GM19240 (cell line): ENCODE data around the gene SYT1.

Experiments used
- DNase-seq: peaks from one replicate; pipeline ENCODE4 v3.0.0; 2011; ENCODE audit warnings: low spot score; ENCODE audit not compliant: insufficient read length

SYT1 gene

DNA sequence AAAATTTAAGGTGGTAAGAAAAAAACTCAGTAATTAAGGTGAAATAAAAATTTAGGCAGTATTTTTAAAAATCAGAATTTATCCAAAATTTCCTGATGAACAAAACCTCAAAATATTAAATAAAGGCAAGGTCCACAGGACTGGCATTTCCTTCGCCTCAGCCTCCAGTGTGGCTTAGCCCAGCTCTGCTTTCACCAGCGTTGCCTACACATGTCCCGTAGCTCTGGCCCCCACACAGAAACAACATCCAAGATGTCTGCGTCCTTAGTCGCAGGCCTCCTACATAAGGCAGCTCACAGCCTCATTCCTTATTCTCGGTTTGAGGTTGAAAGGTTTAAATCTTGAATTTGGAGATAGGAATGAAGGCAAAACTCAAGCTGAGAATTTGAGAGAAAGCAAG, 274.3 kb downstream of the SYT1 start:
- no peak for DNase-seq

DNA sequence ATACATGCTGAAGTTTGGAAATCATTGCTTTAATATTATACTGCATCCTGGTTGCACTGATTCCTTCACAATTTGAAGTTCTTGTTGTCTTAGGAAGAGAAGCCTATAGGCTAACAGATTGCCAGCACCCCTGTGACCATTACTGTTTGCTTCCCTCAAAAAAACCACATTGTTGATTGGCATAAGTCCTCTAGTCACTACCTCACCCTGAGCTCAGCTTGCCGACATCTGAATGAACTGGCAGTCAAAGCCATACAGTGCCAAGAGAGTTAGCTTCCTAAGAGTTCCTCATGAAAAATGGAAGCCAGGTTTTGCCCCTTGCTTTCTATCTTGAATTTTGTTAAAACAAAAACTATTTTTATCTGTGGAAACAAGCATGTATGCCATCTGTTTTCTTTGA, 276.1 kb downstream of the SYT1 start:
- DNase-seq, result no peak

DNA sequence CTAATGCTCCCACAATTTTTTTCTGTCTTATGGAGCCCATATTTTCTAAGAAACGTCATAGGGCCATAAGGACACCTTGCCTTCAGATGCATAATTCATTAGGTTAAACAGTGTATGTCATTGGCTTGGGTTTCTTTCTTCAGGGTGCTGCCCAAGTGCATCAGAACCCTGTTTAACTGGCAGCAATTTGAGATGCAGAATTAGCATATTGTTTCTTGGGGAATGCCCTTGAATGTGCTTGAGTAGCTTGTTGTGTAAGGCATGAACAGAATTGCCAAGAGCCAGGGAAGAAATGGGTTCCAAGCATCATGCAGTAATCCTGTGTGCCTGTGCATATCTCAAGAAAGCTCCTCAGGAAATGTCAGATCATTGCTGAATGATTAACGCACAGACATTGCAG, 277.2 kb downstream of the SYT1 start:
- no peak for DNase-seq

DNA sequence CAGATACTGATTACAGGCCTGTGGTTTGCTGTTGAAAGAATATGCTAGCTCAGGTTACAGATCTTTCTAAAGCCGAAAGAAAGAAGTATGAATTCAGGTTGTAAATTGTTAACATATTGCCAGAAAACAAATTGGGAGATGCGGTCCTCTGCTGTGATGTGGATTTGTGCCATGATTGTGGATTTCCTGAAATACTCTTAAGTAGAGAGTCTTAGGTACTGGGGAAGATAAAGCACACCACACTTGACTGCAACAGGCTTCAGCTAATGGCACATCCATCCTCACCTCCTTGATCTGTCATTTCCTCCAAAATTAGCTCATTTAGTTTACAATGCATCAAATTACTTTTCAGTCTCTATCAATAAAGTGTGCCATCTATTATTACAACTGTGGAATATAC, 279.2 kb downstream of the SYT1 start:
- DNase-seq, result no peak

DNA sequence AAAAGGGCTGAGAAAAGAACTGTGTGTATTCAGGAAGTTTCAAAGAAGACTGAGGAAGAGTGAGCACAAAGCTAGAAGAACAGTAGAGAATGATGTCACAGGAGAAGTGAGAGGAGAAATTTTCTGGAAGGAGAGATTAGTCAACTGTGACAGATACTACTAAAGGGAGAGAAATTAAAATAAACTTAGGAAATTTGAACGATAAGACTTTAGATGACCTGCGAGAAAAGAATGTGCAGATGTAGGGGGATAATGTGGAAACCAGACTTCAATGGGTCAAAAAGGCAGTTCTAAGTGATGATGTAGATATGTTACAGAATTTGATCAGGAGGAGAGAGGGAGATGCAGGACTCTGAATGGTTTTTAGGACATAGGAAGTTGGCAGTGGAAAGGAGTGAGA, 287.4 kb downstream of the SYT1 start:
- DNase-seq, result no peak

DNA sequence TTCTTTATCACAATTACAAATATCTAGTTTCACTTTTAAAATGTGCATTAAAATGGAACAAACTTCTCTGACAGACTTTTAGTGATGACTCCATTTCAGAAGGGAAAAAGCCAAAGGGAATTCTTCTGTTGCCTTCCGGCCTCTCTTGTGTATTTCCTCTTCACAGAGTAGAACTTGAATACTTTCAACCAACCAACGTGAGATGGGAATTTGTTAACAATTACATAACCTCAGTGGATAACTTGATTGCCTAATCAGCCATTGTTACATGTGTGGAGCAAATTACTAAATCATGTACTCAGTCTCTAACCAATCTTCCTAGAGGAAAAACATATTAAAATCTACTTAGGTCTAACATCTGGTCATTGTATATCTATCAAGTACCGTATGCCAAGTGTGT, 291.1 kb downstream of the SYT1 start:
- no peak for DNase-seq

DNA sequence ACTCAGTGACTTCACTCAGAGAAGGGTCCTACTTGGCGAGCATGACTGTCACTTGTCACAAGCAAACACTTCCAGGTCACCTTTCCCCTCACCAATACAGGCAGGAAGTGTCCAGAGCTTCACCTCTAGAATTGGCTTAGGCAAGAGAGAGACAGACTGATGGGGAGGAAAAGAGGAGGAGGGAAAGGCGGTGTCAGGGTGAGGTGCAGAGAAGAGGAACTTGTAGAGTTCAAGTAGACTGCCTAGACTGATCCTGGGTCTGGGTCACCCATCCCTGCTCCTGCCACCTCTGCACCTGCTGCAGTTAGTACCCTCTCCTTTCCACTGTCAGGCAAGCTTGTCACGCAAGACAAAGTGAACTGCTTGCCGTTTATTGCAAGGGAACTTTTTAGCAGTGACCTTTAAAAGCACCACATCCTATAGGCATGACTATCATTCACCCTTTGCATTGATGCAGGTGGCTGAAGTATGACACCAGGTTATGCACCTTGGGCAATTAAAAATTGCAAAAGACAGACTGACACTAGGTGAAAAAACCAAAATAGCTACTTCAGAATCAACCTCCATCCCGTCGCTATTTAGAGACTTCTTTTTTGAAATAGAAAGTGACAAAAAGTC, 292.4 kb downstream of the SYT1 start:
- no peak for DNase-seq

DNA sequence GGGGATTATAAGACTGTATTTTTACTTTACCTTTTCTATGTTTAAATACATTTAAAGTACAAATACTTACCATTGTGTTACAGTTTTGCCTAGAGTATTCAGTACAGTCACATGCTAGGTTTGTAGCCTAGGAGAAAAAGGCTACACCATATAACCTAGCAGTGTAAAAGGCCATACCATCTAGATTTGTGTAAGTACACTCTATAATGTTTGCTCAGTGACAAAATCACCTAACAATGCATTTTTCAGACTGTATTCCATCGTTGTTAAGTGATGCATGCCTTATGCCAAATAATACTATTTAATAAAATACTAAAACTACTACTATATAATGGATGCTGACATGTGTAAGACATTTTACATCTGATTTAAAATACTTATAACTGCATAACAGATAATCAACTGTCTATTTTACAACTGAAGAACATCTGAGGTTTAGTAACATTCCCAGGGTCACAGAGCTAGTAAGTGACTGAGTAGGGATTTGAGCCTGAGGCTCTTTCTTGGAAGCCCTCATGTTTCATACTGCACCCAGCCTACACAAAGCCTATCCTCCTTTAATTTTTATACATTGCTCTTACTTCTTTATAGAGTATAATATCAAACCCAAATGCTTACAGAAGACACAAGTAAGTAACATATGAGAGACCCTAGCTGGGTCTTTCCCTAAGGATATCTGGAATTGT, 296.8 kb downstream of the SYT1 start:
- no peak for DNase-seq

DNA sequence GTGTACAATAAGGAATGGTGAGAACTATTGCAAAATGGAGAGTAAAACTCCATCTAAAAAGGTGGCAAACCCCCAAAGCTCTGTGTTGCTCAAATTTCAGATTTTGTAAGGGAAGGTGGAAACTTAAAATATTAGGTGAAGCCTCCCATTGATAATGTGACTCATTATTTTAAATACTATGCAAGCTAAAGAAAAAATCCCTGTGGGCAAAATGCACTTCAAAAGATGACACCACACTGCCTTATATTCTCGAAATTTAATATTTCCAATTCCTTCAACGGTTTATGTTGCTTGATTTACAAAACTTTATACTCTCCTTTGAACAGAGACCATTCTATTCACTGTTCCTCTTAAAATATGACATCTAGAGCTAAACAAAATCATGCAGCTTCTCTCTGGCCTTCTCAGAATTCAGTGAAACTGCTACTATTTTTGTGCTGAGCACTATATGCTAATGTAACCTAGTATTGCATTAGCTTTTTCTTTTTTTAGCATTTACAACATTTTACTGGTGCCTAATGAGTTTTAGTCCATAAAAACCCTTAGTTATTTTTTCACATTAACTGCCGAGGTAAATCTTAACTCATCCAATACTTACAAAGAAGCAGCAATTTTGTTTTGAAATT, 297.7 kb downstream of the SYT1 start:
- DNase-seq, result no peak

DNA sequence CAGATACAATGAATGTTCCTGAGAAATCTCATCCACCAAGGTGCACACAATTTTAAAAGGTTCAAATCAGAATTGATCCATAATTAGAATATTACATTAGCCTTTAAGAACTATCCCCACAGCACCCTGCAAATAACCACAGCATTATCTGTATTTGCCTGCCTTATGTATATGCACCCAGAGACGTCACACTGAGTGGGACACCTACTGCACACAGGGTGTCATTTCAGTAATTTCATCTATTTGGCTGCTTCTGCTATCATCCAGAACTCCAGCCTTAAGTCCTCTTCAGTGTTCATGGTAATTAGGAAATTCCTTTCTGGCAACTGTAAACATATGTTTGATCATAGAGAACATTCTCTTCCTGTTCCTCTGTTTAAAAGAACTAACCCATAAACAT, 298.4 kb downstream of the SYT1 start:
- no peak for DNase-seq

DNA sequence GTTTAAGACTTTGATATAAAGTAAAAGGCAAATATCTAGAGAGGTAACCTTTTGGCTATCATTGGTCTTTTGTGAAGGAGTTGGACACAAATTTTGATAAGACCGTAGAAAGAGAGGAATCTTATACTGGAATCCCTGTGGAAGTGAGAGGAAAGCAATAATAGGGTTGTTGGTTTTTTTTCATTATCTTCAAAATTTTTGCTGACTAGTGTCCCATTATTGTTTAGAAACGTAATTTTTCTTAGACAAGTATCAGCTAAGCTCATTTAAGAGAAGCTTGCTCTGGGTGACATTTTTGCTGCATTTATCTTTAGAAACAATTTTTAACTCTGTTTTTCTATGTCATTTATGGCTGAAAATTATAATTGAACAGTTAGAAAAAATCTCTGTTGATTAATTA, 300.3 kb downstream of the SYT1 start:
- no peak for DNase-seq

DNA sequence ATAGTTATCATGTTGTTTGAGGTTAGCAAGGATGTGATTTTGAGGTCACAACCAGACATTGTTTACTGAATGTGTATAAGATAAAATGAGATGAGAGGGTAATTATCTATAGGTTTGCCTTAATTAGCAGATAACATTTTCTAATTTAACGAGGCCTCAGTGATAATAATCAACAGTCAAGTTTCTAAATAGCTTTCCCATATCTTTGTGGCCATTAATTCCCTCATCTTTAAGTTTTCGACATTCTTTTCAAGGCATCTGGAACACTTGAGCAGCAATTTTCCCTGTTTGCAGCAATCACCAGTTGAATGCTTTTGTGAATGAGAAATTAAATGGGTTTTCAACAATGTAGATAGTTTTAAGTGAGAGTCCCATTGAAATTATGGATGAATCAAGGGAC, 304.1 kb downstream of the SYT1 start:
- no peak for DNase-seq

DNA sequence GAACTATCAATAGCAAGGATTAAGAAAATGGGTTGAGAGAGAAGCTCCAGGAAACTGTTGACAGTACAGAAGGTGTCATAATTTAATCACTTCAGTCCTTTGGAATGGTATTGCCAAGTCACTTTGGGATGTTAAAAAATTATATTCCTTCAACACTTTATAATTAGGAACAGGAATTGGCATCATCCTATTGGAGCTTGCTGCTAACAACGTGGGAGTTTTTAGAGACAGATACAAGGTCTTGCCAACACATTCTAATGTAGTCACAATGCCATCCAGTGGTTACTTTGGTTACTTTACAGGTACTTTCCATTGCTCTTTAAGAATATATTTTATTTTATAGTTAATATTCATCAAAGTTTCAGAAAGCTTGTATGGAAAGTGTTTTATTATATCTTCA, 310.1 kb downstream of the SYT1 start:
- no peak for DNase-seq

DNA sequence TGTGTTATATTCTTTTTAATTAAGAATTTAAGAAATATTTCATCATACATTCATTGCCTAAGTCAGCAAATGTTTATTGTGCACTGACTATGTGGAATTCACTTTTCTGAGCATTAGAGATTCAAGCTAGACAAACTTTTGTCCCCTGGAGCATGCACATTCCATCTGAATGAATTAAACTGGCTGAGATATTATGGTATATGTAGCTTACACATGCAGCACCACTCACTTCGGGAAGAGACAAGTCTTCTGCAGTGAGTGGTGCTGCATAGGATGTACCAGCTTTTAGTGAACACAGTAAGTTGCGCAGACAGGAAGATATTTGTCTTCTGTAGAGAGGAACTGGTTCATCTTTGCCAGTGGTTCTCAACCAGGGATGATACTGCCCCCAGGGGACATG, 318.4 kb downstream of the SYT1 start:
- DNase-seq, result no peak

DNA sequence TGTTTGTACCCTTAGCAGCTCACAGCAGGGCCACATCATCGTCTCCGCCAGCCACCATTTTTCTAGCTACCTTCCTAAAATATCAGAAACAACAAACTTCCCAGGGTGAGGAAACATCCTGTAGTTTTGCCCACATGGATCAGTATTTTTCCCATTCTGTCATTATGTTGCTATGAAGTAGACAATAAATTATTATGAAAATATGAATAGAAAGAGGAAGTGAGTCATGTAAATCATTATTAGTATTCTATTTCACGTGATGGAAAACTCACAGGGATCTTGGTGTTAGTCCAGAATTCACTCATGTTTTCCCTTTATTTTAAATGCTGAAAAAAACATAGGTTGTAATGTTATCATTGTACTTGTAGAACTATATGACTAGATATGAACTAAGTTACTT, 319.4 kb downstream of the SYT1 start:
- no peak for DNase-seq

DNA sequence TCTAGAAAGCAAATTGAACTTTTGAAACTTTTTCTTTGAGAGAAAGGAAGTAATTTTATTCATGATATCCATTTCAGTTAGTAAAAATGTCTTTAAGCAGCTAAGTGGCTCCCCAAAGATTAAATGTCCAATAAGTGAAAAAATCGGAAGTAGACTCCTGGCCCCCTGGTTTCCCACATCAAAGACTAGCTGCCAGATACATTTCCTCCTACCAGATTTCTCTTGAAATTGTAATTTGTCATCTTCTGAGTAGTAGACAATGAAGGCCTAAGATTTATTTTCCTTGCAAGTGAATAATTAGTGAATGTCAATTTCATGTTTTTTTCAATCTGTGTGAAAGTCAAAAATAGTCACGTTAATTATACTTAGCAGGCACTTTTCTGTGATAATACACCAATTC, 321.9 kb downstream of the SYT1 start:
- no peak for DNase-seq

DNA sequence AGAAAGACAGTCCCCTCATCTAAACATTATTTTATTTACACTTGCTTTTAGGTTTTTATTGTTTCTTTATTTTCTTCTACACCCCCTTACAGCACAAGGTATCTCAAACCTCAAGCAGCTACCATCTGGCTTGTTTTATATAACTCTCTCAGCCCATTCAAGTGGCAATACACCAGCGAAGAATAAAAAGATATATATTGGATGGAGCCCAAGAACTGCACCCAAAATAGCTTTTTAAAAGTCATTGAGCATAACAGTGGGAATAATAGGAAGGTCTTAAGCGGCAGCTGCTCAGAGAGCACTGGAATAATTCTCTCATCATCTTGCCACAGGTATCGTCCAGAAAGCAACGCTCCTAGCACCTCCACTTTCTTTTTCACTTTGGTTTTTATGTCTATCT, 322.5 kb downstream of the SYT1 start:
- no peak for DNase-seq

DNA sequence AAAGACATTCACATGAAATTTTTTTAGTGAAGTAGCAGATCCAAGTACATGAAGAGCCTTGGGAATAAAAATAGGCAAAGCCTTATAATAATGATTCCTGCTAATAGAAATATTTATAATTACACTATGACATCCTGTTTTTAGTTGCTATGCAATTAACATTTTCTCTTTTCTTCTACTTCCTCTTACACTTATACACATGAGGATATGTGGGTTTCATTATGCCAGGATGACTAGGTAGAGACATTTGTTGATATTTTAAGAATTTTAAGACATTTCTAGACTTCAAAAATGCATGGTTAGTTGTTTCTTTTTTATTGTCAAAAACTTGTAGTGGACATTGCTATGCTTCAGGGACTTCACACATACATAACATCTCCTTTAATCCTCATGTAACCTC, 326.8 kb downstream of the SYT1 start:
- no peak for DNase-seq

DNA sequence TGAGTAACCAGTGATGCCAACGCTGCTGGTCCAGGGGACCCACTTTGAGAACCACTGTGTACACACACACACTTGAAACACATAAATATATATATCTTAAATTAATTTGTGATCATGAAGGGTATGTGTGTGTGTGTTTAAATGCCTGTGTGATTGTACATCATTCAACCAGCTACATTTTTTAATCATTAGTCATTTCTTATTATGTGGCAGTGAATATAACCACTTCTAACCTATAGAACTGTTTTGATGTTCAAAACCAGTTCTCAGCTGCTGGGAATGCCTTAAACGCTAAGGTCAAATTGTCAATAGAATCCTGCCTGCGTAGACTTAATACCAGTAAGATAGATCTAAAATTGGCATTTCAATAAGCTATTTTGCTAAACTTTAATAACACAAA, 330.0 kb downstream of the SYT1 start:
- no peak for DNase-seq

DNA sequence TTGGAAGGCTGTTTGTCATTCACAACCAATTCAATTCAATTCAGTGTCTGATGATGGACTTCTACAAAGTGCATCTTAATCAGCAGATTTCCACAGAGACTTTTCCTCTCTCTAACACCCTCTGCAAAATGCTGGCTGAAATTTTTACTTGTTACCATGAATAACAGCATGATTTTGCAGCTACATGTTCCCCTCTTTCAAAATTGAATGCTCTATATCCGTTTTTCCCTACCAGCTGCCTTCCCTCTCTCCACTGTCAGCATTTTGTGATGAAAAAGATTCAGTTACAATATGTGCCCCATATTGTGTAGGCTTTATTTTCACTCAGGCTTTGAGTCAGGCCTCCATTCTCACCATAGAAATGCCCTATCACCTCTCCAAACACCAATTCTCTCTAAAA, 334.6 kb downstream of the SYT1 start:
- no peak for DNase-seq

DNA sequence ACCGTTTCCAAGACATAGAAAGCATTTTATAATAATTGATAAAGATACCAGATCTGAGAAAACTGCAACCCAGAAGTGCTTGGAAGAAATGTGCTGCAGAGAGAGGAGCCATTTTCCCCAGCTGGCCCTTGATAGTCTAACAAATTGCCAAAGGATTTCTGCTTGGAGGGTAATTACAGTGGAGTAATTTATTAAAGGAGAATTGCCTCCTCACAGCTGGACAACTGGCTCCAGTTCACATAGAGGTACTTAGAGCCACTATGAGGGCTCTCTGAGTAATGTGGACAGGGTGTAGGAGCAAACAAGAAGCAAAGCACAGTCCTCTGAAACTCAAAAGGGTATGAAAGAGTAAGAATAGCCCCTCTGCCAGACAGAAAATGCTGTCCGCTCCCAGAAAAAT, 335.6 kb downstream of the SYT1 start:
- no peak for DNase-seq

DNA sequence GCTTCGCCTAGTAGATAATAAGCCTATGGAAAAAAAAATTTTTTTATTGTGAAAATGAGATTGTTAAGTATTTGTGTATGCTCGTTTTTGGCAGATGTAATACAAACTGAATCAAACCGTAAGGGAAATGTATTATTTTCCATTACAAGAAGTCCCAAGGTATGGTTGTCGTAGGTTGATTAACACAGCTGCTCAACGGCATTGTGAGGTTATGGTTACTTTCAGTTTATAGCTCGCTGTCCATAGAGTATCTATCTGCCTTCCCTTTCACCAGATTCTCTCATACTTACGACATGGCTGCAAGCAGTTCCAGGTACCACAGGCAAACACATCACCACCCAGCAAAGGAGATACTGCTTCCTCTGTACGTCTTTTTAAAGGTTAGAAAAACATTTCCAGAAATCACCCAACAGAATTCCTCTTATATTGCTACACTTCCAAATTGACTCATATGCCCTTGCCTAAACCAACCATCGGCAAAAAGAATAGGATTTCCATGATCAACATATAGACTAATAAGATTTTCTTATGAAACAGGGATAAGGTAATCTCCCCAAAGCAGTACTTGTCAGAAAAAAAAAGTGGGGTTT, 338.6 kb downstream of the SYT1 start:
- DNase-seq, result no peak

DNA sequence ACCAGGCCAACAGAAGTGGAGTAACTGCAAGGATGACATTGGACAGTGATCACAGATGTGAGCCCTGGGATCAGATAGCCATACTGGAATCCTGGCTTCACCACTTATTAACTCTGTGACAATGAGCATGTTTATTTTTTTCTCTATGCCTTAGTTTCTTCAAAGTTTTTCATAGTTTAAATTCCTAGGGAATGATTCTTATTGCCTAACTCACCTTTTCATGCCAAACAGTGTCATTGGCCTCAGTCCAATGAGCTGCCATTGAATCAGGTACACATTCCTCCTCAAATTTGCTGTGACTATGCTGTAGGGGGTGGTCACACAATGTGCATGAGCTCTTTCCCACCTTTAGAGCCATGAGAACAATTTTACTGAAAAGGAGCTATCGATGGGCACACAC, 342.3 kb downstream of the SYT1 start:
- DNase-seq, result no peak
